ENCODE data around the gene TSC2.

The TSC2 gene

GRCh38 chr16:2047330-2048115 lies at the start of gene TSC2, which contains the start of gene NTHL1:
Gene TSC2, plus strand, starts transcription at chr16:2047985. Its CDS starts 631 bp downstream, at chr16:2048616.
Gene NTHL1, minus strand, starts transcription at chr16:2047834. Its CDS starts 11 bp downstream, at chr16:2047823.
- Histone ChIP-seq H3K4me3 (ENCODE audit: low read depth, low read length) (peak within 1 kb of the TSS; percentile 90), H3K36me3 (ENCODE audit: insufficient read depth, low read length) (no peaks in the 10 kb centered on the region), H3K79me2 (ENCODE audit: control insufficient read depth, insufficient read depth, low read length, unreplicated experiment) (peaks cover 13% of the 10 kb centered on the region), H3K4me1 (ENCODE audit: control insufficient read depth, insufficient read depth, low read length, unreplicated experiment) (peaks cover 13% of the 10 kb centered on the region), H3K27me3 (ENCODE audit: insufficient read depth, low read length) (no peaks in the 10 kb centered on the region), H2AFZ (ENCODE audit: low read length, unreplicated experiment) (peak within 1 kb of the TSS; percentile 95), H3K27ac (ENCODE audit: low read depth, low read length) (no peak within 1 kb of the TSS)

- no peak overlapping the region for H3K4me3 ChIP-seq (ENCODE audit: low read depth, low read length)
- H3K79me2 ChIP-seq (ENCODE audit: control insufficient read depth, insufficient read depth, low read length, unreplicated experiment): peaks cover 6% of the 10 kb centered on the region
- peaks cover 14% of the 10 kb centered on the region for H3K4me1 ChIP-seq (ENCODE audit: control insufficient read depth, insufficient read depth, low read length, unreplicated experiment)
- H3K36me3 ChIP-seq (ENCODE audit: insufficient read depth, low read length): peaks cover 15% of the 10 kb centered on the region; the same call in 1 of the 2 replicates
- no peak overlapping the region for H2AFZ ChIP-seq (ENCODE audit: low read length, unreplicated experiment)
- H3K27me3 ChIP-seq (ENCODE audit: insufficient read depth, low read length): no peaks in the 10 kb centered on the region
- H3K27ac ChIP-seq (ENCODE audit: low read depth, low read length): no peak overlapping the region
Measured at GRCh38 chr16:1998360-1998835, 49.4 kb upstream of the TSC2 start.

DNA sequence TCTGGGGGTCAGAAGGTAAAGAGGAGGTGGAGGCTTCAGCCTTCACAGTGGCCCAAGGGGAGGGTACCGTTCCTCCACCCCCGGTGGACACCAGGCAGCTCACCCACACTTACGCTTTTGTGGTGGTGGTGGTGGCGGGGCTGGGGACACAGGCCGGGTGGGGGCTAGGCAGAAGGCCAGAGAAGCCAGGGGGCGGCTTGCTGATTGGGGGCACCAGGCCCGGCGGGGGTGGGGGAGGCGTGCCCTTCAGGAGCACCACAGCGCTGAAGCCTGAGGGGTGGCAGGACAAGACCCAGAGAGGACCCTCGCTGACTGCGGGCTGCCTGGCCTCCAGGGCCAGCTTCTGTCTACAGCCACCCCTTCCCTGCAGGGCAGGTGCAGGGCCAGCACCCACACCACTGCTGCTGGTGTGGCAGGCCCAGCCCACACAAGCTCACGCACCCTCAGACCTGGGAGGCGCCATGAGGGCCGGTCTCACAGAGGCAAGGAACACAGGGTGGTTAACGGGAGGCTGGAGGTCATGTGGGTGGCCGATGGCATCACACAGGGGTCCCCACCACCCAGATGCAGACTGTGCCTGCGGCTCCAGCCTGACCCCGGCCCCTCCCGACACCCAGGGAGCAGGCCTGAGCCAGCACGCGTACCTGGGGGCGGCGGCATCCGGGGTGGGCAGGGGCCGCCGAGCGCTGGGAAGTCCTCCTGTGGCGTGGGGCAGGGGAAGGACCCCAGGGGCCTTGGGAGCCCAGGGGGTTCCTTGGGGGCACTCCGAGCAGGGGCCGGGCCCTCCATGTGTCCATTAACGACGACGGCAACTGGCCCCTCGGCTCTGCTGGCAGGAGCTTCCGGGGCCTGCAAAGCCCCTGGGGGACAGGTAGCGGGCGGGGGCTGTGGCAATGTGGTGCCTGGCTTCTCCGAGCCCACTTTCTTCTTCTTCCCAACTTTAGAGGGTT lies 48.7 kb upstream of the TSC2 start:
- Histone ChIP-seq H3K36me3 (ENCODE audit: insufficient read depth, low read length) (peaks cover 15% of the 10 kb centered on the region; the same call in 1 of the 2 replicates), H3K79me2 (ENCODE audit: control insufficient read depth, insufficient read depth, low read length, unreplicated experiment) (peaks cover 11% of the 10 kb centered on the region), H3K4me1 (ENCODE audit: control insufficient read depth, insufficient read depth, low read length, unreplicated experiment) (peaks cover 13% of the 10 kb centered on the region), H3K27me3 (ENCODE audit: insufficient read depth, low read length) (no peaks in the 10 kb centered on the region), H3K27ac (ENCODE audit: low read depth, low read length) (no peak overlapping the region), H3K4me3 (ENCODE audit: low read depth, low read length) (no peak overlapping the region), H2AFZ (ENCODE audit: low read length, unreplicated experiment) (no peak overlapping the region)

GRCh38 chr16:1999866-2000514 lies 47.8 kb upstream of the TSC2 start:
- H3K4me1 ChIP-seq (ENCODE audit: control insufficient read depth, insufficient read depth, low read length, unreplicated experiment): peaks cover 19% of the 10 kb centered on the region
- H3K79me2 ChIP-seq (ENCODE audit: control insufficient read depth, insufficient read depth, low read length, unreplicated experiment): peaks cover 20% of the 10 kb centered on the region
- no peak overlapping the region for H2AFZ ChIP-seq (ENCODE audit: low read length, unreplicated experiment)
- H3K27ac ChIP-seq (ENCODE audit: low read depth, low read length): no peak overlapping the region
- no peaks in the 10 kb centered on the region for H3K27me3 ChIP-seq (ENCODE audit: insufficient read depth, low read length)
- H3K36me3 ChIP-seq (ENCODE audit: insufficient read depth, low read length): peaks cover 15% of the 10 kb centered on the region; the same call in 1 of the 2 replicates
- H3K4me3 ChIP-seq (ENCODE audit: low read depth, low read length): no peak overlapping the region

- Histone ChIP-seq H3K4me3 (ENCODE audit: low read depth, low read length) (no peak overlapping the region), H3K79me2 (ENCODE audit: control insufficient read depth, insufficient read depth, low read length, unreplicated experiment) (peaks cover 31% of the 10 kb centered on the region), H3K27ac (ENCODE audit: low read depth, low read length) (no peak overlapping the region), H2AFZ (ENCODE audit: low read length, unreplicated experiment) (no peak overlapping the region), H3K27me3 (ENCODE audit: insufficient read depth, low read length) (no peaks in the 10 kb centered on the region), H3K36me3 (ENCODE audit: insufficient read depth, low read length) (peaks cover 15% of the 10 kb centered on the region; the same call in 1 of the 2 replicates), H3K4me1 (ENCODE audit: control insufficient read depth, insufficient read depth, low read length, unreplicated experiment) (peaks cover 19% of the 10 kb centered on the region)
Measured at GRCh38 chr16:2001035-2001434, 46.8 kb upstream of the TSC2 start.

- Histone ChIP-seq H3K27ac (ENCODE audit: low read depth, low read length) (no peak overlapping the region), H3K4me3 (ENCODE audit: low read depth, low read length) (no peak overlapping the region), H3K79me2 (ENCODE audit: control insufficient read depth, insufficient read depth, low read length, unreplicated experiment) (peaks cover 37% of the 10 kb centered on the region), H3K27me3 (ENCODE audit: insufficient read depth, low read length) (no peaks in the 10 kb centered on the region), H3K36me3 (ENCODE audit: insufficient read depth, low read length) (peaks cover 15% of the 10 kb centered on the region; the same call in 1 of the 2 replicates), H2AFZ (ENCODE audit: low read length, unreplicated experiment) (no peak overlapping the region), H3K4me1 (ENCODE audit: control insufficient read depth, insufficient read depth, low read length, unreplicated experiment) (peaks cover 19% of the 10 kb centered on the region)
Measured at GRCh38 chr16:2001456-2002355, 46.1 kb upstream of the TSC2 start.

DNA sequence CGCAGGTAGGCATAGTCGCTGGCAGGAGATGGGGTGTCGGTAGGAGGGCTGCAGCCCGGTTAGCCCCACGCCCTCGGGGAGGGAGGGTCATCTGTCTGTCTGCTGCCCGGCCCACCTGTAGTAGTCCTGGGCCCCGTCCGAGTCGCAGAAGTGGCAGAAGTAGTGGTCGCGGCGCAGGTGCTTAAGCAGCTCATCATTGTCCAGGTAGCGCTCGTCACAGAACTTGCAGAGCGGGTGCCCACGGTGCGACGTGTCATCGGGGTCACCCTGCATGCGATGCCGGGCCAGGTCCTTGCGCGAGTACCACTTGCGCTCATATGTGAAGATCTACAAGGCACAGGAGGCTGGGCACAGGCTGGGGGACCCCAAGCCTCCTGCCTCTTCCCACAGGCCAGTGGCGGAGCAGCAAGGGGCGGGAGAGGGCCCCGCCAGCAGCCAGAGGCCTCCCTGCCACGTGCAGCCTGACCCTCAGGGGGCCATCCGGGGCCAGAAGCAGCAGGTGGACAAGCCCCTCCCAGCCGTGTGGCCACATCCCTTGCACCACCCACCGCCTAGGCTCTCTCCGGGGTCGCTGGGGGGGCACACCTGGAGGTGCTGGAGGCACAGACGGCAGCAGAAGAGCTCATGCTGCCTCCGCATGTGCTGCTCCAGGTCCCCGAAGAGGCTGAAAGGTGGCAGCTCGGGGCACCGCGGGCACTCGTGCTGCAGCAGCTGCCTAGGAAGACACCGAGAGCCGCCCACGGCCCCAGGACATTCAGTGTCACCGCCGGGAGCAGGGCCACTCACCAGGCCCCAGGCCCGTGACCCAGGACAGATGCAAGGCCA lies 45.2 kb upstream of the TSC2 start:
- peaks cover 24% of the 10 kb centered on the region for H3K4me1 ChIP-seq (ENCODE audit: control insufficient read depth, insufficient read depth, low read length, unreplicated experiment)
- H3K4me3 ChIP-seq (ENCODE audit: low read depth, low read length): no peak overlapping the region
- no peak overlapping the region for H2AFZ ChIP-seq (ENCODE audit: low read length, unreplicated experiment)
- no peak overlapping the region for H3K27ac ChIP-seq (ENCODE audit: low read depth, low read length)
- H3K27me3 ChIP-seq (ENCODE audit: insufficient read depth, low read length): no peaks in the 10 kb centered on the region
- H3K36me3 ChIP-seq (ENCODE audit: insufficient read depth, low read length): peaks cover 15% of the 10 kb centered on the region; the same call in 1 of the 2 replicates
- peaks cover 46% of the 10 kb centered on the region for H3K79me2 ChIP-seq (ENCODE audit: control insufficient read depth, insufficient read depth, low read length, unreplicated experiment)

DNA sequence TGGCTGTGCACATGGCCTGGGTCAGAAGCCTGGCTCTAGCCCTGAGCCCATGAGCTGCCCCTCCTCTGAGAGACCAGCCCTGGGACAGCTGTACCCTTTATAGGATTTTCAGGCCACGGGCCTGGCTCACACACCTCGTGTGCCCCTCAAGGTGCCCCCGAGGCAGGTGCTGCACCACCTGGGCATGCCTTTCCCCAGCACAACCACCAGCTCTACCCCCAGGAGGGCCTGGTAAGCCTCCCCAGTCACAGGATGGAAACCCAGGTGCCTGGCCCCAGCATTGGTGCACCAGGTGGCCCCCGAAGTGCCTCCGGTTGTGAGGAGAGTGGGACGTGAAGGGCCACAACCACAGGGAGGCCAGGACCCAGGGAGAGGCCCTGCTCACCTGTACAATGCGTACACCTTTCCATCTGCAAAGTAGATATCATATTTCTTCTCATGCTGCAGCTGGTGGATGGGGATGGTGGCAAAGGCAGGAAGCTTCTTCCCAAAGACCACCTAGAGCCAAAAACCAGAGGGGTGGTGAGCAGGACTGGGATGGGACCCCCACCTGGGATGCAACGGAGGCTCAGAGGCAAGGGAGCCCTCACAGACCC lies 44.5 kb upstream of the TSC2 start:
- H3K79me2 ChIP-seq (ENCODE audit: control insufficient read depth, insufficient read depth, low read length, unreplicated experiment): peaks cover 54% of the 10 kb centered on the region

More for the DNA sequence above, 44.5 kb upstream of the TSC2 start:
- Histone ChIP-seq H3K4me3 (ENCODE audit: low read depth, low read length) (no peak overlapping the region), H3K27ac (ENCODE audit: low read depth, low read length) (no peak overlapping the region), H3K36me3 (ENCODE audit: insufficient read depth, low read length) (peaks cover 15% of the 10 kb centered on the region; the same call in 1 of the 2 replicates), H3K27me3 (ENCODE audit: insufficient read depth, low read length) (no peaks in the 10 kb centered on the region), H2AFZ (ENCODE audit: low read length, unreplicated experiment) (no peak overlapping the region), H3K4me1 (ENCODE audit: control insufficient read depth, insufficient read depth, low read length, unreplicated experiment) (peaks cover 23% of the 10 kb centered on the region)
